ENCODE measurements around the gene LHFPL3. TPM values are rescaled to one million over a fixed set of nuclear protein-coding genes. Genes with fewer than 3 reads are reported as not detected.

Gene LHFPL3
- total RNA-seq, 4 donors from 2014 or later: not detected

- intact Hi-C loops (cut with DNase I): no loop called here
- Histone ChIP-seq H3K4me1 (no peaks in the 10 kb centered on the region), H3K36me3 (no peaks in the 10 kb centered on the region), H3K27ac (no peak overlapping the region), H3K9me3 (no peaks in the 10 kb centered on the region), H3K27me3 (no peaks in the 10 kb centered on the region), H3K4me3 (replicated peaks in 1 of 3) (no peak overlapping the region)
- WGBS, 2 donors: 61 to 66% methylated on average over 1 of the region's 1 CpG
- TF ChIP-seq CTCF (IDR thresholded peaks at IDR 0.05) (no peak), POLR2A (IDR thresholded peaks at IDR 0.05) (no peak)
- no peak for DNase-seq
These were observed 324.5 kb downstream of the LHFPL3 start for GRCh38 chr7:104652865-104653264.

GRCh38 chr7:104653825-104654401 is 325.5 kb downstream of the LHFPL3 start:
- intact Hi-C loops (cut with DNase I): no loop called here
- DNase-seq: no peak
- WGBS, 2 donors: 73 to 87% methylated on average over 4 of the region's 4 CpGs
- no peak overlapping the region for H3K4me3 ChIP-seq (replicated peaks in 1 of 3)
- TF ChIP-seq POLR2A (IDR thresholded peaks at IDR 0.05) (no peak), CTCF (IDR thresholded peaks at IDR 0.05) (no peak)
- no peak overlapping the region for H3K27ac ChIP-seq
- no peaks in the 10 kb centered on the region for H3K9me3 ChIP-seq
- H3K4me1 ChIP-seq: no peaks in the 10 kb centered on the region
- no peaks in the 10 kb centered on the region for H3K27me3 ChIP-seq
- no peaks in the 10 kb centered on the region for H3K36me3 ChIP-seq

DNA sequence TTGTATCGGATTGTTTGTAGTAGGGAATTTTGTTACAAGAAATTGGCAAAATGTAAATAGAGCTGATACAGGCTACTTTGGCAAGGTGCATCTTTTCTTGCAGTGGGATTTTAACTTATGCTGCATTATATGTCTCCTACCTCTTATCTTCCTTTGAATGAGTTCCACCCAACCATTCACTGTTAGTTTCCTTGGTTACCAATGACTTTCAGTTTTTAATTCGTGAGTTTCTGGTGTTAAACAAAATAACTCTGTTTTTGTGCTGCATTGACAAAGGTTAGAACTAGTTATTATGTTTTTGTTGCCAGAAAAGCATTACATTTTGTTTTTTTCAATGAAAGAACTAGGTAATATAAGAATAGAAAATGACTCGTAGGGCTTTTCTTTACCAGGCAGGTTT is 327.2 kb downstream of the LHFPL3 start:
- Histone ChIP-seq H3K4me1 (no peaks in the 10 kb centered on the region), H3K36me3 (no peaks in the 10 kb centered on the region), H3K27me3 (no peaks in the 10 kb centered on the region), H3K4me3 (replicated peaks in 1 of 3) (no peak overlapping the region), H3K27ac (no peak overlapping the region), H3K9me3 (no peaks in the 10 kb centered on the region)
- DNase-seq: no peak
- TF ChIP-seq POLR2A (IDR thresholded peaks at IDR 0.05) (no peak), CTCF (IDR thresholded peaks at IDR 0.05) (no peak)
- 71 to 82% methylated on average over 3 of the region's 3 CpGs for WGBS, 2 donors
- intact Hi-C loops (cut with DNase I): no loop called here

- DNase-seq: no peak
- intact Hi-C loops (cut with DNase I): no loop called here
- no peaks in the 10 kb centered on the region for H3K27me3 ChIP-seq
- no peak overlapping the region for H3K27ac ChIP-seq
- H3K36me3 ChIP-seq: no peaks in the 10 kb centered on the region
- no peak overlapping the region for H3K4me3 ChIP-seq (replicated peaks in 1 of 3)
- H3K4me1 ChIP-seq: no peaks in the 10 kb centered on the region
- H3K9me3 ChIP-seq: no peaks in the 10 kb centered on the region
- TF ChIP-seq POLR2A (IDR thresholded peaks at IDR 0.05): no peak
- TF ChIP-seq CTCF (IDR thresholded peaks at IDR 0.05): no peak
- WGBS, 2 donors: 83% methylated on average over 1 of the region's 1 CpG
These were observed 328.1 kb downstream of the LHFPL3 start for GRCh38 chr7:104656467-104656866.

DNA sequence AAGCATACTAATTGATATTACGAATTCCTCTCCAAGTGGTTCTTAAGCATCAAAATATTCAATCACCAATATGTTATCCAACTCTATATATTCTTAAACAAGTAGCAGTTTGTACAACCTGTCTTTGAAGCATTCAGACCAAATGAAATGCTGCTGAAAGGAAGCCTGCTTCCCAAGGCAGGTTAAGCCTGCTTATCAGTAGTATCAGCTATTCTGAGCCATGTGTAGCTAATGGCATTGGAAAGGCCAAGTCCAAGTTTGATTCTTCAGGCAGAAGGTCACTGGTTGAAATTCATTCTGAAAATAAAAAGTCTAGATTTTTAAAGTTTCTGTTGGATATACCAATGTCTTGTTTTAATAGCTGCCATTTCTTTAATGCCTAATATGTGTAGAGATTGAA is 328.7 kb downstream of the LHFPL3 start:
- H3K9me3 ChIP-seq: no peaks in the 10 kb centered on the region
- H3K27me3 ChIP-seq: no peaks in the 10 kb centered on the region
- WGBS, 2 donors: 95 to 98% methylated on average over 1 of the region's 1 CpG
- no peak for TF ChIP-seq CTCF (IDR thresholded peaks at IDR 0.05)
- TF ChIP-seq POLR2A (IDR thresholded peaks at IDR 0.05): no peak
- no peak overlapping the region for H3K4me3 ChIP-seq (replicated peaks in 1 of 3)
- intact Hi-C loops (cut with DNase I): no loop called here
- DNase-seq: no peak
- no peaks in the 10 kb centered on the region for H3K36me3 ChIP-seq
- H3K4me1 ChIP-seq: no peaks in the 10 kb centered on the region
- H3K27ac ChIP-seq: no peak overlapping the region

Measured in thyroid gland (tissue), 4 donors.